Mesenteric fat pad (tissue), 1 donor: ENCODE data around the gene ANKH. TPM values are rescaled to one million over a fixed set of nuclear protein-coding genes. Genes with fewer than 3 reads are reported as not detected.

Source experiments
- DNase-seq: peaks from one replicate; pipeline ENCODE4 v3.0.0-alpha.2; 2020; ENCODE audit warnings: low spot score
- total RNA-seq: library from RNA; stranded (reverse); fragmentation: NEBNext Ultra II Directional; extraction: Animal tissue kit (Norgen Biotek cat#: 25700); gene quantifications from one replicate; pipeline ENCODE4 v1.2.1, GENCODE V29; 2021
- donor health status: DM: yes; HTN: yes; CAD: no.

The ANKH gene
- total RNA-seq, 1 donor from 2014 or later: 78.1 TPM

DNA sequence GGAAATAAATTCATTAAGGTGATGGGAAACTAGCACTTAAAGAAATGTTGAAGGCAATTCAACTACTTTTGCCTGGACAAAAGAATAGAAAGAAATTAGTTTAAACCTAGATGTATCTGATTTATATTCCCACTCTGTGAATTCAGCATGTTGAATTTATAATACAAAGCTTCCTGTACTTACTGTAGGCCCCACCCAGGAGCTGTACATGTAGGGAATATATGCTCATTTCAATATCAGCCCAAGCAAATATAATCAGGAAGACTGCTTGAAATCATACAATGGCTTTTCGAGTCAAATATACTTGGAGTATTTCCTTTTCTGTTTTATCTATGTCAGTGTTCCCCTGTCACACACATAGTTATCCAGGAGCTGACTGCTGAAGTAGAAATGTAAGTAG lies 105.0 kb downstream of the ANKH start:
- DNase-seq: no peak

DNA sequence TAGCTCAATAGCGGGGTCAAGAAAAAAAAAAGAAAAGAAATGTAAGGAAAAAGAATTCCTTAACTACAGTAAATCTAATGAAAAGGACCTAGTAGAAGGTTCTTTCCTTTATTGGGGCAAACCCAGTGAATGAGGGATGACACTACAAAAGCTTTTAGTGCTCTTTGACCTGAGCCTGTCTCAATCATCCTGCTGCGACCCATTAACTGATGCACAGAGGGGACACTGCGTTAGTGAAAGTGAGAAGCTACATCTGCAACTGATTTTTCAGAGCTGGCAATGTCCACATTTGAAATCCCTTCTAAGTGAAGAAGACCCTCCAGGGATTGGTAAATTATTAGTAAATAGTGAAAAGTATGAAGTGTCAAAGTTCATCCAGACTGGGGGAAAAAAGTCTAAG lies 106.0 kb downstream of the ANKH start:
- no peak for DNase-seq

DNA sequence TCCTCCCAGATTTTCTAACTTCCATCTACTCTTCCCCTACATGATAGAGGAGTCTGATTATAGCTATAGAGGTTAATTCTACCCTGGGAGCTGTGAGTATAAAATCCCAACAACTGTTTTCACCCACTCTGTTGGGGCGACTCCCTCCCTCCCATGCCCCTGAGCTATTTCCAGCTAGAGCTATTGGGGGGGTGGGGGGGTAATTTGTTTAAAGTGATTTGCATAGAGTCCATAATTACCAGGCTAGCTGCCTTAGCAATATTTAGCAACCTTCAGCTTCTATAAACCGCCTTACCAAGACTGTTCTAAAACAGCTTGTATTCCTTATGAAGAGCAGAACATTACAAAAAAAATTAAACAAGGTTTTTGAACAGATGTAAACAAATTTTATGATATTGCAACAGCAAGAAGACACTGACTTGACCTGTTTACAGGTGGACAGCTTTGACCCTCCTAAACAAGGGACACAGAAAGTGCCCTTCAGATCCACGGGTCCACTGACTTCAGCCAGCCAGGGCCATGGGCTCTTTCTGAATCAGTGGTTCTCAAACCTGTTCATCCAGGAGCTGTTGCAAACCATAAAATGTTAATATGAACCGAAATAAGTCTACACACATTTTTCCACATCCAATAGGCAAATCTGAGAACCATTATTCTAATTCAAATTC lies 108.9 kb downstream of the ANKH start:
- no peak for DNase-seq

DNA sequence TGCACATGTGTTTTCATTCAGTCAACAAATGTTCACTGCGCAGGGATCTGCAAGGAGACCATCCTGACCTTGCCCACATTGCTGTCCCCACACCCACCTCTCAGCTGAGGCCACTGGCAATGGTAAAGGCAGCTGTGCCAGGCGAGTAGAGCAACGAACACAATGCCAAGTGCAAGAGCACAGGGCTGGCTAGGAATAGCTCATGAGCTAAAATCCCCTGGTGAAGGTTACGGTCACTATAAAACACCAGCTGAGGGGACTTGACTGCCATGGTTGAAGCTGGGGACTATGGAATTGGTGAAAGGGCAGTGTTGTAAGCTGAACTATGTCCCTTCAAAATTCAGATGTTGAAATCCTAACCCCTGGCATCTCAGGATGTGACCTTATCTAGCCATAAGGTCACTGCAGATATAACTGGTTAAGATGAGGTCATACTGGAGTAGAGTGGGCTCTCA lies 111.0 kb downstream of the ANKH start:
- no peak for DNase-seq

DNA sequence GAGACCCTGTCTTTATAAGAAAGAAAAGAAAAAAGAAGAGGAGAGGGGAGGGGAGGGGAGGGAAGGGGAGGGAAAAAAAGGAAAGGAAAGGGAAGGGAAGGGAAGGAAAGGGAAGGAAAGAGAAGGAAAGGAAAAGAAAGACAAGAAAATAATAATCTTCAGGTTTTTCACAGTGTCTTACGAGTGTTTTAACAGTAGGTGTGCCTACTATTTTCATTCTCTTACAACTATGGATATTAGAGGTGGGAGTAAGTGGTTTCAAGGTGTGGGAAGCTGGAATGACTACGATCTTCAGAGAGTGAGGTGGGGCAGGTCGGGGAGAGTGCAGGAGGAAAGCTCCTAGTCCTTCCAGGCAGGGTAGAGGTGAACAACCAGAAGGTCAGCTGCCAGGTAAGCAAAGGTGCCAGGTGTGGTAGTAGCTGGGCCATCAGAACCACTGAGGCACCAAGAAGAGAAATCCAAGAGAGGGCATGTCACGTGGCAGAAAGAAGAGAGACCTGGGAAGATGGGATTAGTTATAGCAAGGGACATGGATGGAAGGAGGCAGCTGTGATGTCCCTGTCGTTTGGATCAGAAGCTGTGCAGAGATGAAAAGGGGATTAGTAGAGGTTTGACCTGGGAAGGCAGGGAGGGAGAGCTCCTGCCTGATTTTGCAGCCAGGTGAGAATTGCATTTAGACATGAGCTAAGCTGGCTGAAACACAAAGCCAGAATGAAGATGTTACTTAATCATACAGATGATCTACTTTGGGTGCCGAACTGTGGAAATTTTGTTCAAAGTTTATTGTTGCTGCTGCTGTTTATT lies 111.6 kb downstream of the ANKH start:
- no peak for DNase-seq

DNA sequence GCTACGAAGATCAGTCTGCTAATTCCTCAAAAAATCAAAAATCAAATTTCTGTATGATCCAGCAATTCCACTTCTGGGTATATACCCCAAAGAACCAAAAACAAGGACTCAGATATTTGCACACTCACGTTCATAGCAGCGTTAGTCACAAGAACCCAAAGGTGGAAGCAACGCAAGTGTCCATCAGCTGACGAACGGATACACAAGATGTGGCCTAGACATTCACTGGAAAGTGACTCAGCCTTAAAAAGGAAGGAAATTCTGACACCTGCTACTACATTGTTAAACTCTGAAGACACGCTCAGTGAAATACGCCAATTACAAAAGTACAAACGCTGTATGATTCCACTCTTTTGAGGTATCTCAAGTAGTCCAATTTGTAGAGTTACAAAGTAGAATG lies 113.7 kb downstream of the ANKH start:
- DNase-seq: no peak

DNA sequence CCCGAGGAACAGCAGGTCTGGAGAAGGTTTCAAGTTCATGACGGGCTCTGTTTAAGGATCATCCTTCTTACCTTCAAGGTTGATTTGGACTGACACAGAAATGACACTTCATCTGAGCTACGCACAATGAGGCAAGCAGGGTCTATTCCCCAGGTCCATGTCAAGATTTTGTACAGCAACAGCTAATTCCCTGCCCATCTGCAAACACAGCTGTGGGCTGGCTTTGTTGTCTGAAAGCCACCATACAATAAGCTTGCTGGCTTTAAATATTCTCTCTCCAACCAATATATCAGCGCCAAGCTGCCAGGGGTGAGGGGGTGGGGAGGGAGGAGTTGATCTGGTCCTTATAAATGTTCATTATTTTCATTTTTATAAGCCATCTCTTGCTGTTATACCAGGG lies 115.1 kb downstream of the ANKH start:
- DNase-seq: no peak

DNA sequence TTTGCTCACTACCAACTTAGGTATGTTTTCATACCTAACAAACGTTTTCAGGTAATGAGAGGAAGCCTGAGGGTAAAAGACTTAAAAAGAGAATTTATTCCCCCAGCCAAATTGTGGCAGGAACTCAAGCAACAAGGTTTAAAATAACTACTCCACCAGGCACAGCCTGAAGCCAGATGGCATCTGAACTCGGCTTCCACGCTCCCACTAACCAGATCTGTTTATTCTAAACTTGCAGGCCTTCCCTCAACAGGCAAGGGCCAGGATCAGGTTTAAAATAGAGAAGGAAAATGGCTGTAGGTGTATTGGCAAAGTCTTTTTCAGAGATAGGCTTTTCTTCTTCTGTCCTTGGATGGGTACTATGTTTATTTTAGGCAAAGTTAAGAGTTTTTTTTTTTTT lies 117.6 kb downstream of the ANKH start:
- no peak for DNase-seq

DNA sequence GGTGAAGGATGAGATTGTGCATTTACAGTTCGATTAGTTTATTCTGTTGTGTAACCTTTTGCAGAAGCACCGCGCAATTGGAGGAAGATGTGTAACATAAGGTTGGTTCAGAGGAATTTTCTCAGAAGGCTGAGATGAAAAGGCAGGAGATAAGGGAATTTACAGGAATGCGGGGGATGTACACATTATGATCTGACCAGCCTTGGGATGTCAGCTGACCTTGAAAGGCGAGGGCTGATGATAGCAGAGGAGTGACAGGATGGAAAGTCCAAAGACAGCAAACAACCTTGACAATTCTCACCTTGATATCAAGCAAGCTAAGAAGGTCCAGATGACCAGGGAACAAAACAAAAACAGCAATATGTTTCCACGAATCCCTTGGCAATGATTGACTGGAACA lies 118.3 kb downstream of the ANKH start:
- no peak for DNase-seq

DNA sequence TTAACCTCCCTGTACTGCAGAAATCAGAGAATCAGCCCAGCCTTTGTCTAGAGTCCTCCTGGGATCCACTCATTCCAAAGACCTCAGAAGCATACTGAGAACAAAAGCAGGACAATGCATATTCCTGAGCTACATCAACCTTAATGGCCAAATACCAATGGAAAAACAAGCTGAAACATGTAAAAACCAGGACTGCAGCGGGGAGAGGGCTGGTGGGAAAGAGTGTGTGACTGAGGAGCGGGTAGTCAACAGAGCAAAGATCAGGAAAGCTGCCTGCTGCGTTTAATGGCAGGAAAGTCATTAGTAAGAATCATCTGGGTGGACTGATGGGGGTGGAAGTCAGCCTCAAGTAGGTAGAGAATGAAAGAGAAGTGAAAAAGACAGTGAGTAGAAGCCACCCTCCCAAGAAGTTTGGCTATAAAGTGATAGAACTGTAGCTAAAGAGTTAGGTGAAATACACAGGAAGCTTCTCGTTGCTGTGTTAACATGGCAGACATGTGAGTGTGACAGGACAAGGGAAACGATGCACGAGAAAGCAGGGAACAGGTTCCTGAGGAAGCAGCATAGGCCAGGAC lies 119.0 kb downstream of the ANKH start:
- DNase-seq: no peak

DNA sequence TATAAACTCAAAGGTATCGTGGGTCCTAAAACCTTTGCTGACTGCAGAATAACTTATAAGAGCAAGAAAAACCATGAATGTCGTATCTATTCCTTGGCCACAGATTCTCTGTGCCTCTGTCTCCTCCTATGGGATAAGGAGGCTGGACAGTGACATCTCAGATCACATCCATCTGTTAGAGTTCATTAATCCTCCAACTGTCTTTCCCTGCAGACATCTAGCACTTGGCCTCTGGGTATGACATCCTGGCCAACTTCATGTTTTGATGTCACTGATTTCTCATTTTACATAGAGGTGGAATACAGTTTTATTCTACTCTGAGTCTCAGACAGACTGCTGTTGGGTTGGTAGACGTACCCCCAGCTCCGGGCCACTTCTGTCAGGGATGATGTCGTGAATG lies 120.9 kb downstream of the ANKH start:
- DNase-seq: no peak

DNA sequence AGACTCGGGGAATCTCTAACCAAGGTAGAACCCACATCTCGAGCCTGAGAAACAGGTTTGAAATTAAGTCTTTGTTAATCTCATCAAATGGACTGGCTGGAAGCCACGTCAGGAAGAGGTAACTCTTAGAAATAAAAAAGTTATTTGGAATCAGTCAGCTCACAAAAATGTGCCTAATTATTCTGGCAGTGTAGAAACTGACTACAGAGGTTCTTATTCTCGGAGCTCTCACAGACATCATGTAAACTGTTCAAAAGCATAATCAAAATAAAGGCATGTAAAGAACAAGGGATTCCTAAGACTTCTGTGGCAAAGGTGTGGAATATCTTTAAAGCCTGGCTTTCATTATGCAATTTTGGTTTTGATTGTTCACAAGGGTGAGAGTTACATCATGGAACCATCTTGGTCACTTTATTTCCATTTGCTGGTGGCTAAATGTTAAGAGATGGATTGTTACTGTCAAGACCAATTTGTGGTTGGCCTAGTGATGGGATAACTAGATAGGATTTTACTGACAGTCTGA lies 121.9 kb downstream of the ANKH start:
- DNase-seq: no peak

DNA sequence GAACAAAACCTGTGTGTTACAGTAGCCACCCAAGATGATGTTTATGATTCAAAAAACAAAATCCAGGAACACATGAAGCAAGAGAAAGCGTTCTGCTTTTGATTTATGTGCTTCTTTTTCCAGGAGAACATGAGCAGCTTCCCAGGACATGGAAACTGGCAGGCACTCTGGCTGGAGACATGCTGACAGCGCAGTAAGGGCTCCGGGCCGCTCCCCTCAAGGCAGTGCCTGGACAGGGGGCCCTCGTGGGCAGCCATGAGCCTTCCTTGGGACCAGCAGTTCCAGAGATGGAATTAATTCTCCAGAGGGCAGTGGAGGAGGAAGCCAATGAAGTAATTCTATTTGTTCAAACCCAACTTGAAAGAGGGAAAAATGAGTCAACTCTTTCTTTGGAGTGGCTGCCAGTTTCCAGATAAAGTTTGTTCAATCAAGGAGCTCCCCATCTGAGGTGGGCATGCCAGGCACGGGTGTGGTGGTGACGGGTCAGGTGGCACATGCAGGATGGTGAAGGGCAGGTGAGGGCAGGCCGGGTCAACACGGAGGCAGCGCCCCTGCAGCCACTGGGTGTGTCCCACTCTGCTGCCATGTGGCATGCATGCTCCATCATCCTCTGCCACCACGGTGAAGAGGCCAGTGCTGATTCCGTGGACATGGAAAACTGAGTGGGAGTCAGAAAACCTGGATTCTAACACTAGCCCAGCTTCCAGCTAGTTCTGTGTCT lies 123.2 kb downstream of the ANKH start:
- no peak for DNase-seq

DNA sequence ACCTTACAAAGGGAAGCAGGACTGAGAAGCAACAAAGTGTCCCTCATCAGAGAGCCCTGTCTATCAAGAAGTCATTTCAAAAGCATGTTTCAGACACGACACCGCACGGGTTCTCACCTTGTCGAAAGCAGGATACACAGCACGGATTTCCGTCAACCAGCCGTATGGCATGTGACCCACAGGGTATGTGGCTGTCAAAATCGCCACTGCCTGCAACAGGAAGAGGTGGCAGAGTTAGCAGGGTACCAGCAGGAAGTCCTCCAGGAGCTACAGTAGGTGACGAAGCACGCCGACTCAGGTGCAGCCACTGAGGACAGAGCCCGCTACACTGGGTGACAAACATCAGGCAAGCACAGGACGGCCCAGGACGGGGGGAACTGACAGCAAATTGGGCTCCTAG lies 125.8 kb downstream of the ANKH start:
- no peak for DNase-seq

DNA sequence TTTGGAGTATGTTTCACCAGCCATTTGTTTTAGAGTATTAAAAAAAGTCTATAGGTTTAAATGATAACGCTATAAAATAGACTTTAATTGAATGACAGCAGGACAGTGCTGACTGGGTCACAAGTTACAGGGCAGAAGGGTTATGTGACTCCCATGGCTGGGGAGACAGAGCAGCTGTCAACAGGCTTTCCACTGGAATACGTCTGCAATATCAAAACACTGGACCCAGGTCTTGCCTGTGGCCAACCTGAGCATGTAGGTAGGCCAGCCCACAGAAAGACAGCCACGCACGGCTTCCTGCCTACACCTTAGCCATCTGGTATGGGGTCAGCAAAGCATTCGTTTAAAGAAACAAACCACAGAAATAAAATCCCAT lies 126.4 kb downstream of the ANKH start:
- DNase-seq: no peak

DNA sequence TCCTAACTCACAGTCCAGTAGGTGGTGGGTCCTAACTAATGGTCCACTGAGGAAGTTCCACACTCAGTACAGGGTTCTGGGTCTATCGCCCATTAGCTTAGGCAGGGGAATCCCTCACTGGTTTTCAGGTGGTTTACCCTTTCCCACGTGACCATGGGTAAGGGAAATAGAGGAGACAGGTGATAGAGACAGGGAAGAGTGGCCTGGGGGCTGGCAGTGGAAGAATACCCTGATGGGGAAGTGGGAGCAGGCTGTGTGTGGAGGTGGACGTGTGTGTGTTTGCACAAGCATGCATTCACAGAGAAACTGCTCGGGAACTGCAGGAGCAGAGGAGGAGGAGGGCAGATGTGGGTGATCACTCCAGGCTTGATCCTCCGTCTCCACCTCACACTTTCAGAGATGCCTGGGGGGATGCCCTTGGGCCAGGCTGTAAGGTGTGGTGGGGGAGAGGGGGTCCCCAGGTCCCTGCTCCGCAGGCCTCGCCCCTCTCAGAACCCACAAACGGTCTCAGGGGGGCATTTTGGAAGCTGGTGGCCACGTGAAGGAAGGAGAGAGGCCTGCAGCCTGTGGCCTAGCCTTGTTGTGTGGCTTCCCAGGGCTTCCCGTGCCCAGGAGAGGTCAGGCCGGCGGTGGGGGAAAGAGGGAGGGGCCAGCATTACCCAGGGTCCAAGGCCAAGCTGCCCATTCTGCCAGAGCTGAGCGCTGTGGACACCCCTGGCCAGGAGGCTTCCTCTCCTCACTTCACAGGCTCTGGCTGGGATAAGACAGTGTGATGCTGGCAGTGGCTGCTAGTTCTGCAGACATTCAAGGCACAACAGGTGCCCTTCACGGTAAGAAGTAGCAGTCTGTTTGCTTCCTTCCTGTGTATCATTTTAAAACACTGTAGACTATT lies 127.0 kb downstream of the ANKH start:
- DNase-seq: no peak

DNA sequence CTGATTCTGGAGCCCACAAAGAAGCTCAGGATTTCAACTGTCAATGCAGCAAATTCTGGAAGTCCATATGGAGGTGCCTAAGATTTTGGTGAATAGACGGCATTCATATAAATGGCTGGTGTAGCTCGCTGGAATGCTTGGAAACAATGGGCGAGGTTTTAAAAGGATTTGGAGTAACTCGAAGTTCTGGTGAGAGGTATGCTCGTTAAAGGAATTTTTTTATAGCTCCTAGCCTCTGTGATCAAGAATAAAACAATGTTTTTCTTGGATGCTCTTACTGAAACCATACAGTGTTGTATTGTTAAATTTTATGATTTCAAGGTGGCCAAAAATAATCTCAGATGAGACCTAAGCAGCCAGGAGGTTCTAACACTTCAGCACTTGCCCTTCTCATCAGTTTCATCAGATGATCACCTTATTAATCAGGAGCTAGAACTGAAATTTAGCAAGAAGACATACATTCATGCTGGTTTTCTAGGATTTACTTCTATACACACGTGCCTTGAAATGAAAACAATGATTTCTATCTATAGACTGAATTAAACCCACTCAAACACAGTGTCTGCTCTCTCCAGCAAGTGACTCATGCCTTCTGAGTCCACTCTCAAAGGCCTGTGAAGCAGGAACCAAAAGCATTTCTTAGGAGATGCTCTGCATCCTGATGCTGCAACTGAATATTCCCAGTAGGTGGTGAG lies 127.8 kb downstream of the ANKH start:
- no peak for DNase-seq

DNA sequence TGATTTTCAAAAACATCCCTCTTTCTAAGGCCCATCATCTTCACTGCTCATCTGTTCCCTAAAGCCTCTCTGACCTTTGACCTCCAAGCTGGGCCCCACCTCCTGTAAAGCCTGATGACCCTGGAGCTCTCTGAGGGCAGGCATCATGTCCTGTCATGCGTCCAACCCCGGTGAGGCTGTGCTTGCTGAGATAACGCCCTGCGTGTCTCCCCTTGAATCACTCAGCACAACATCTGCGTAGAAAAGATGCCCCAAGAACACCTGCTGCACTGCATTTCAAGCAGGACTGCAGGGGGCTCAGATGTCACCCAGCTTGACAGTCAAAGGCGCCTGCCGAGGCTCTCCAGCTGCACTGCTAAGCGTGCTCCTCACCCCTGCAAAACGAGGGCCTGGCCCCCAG lies 129.1 kb downstream of the ANKH start:
- DNase-seq: no peak

DNA sequence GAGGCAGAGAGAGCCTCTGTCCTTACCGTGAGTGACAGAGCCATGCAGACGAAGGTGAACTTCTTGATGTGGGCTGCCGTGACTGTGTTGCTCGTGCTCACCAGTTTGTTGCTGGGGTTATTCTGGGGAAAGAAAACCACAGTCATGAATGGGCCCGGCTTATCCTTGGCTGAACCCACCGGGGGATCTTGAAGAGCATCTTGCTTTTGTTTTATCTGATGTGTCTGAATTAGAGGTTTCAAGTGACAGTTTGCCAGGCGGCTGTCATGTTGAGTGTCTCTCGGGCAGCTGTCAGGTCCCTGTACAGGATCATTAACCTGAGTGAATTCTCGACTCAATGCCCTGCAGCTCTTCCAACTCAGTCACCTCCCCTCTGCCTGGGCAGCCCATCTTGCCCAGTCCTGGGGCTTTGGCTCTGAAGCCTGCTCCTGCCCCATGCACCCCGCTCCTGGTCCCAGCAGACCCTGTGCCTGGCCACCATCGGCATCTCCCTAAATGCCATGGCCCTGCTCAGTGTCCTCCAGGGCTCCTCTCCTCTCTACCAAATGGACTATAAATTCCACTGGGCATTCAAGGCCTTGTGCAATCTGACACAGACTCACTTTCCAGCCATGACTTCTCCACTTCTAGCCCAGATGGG lies 129.7 kb downstream of the ANKH start:
- DNase-seq: no peak

DNA sequence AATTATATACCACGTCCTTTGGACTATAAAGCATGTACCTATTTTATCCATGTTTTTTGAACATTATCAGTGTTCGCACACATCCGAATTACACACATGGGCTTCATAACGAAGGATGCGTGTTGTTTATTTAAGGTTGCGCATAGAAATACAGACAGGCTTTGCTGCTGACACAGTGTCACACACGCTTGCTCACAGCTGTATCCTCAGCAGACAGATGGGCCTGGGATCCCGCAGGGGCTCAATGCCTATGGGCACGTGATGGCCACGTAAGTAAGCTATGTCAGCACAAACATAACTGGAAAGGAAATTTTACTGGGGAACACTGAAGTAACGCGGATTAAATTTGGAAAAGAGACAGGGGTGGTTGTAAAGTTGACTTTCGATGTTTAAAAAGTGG lies 130.4 kb downstream of the ANKH start:
- DNase-seq: no peak
